Hepatocyte (in vitro differentiated cells): ENCODE results near the gene RUVBL2. TPM values are rescaled to one million over a fixed set of nuclear protein-coding genes. Genes with fewer than 3 reads are reported as not detected.
A peak's percentile ranks its signal among the peaks of the same experiment; 100 is the strongest.

Experiments
- DNase-seq: peaks from one replicate; pipeline ENCODE4 v3.0.0-alpha.2; 2016; ENCODE audit warnings: low spot score
- H2AFZ ChIP-seq: fragments of 200-600 bp; sonication (generic); 2 replicates; pipeline ENCODE4 v1.6.0; 2016; ENCODE audit warnings: antibody characterized with exemption, mild to moderate bottlenecking
- H3K27ac ChIP-seq: fragments of 200-600 bp; sonication (generic); 2 replicates; pipeline ENCODE4 v1.5.1; 2016; ENCODE audit warnings: mild to moderate bottlenecking
- H3K27me3 ChIP-seq: fragments of 200-600 bp; sonication (generic); 2 replicates; pipeline ENCODE4 v1.6.1; 2016
- H3K36me3 ChIP-seq: fragments of 200-600 bp; sonication (generic); replicated peaks from 2 replicates; pipeline ENCODE4 v1.5.1; 2016; ENCODE audit warnings: low read depth; ENCODE audit not compliant: insufficient read depth
- H3K4me1 ChIP-seq: fragments of 200-600 bp; sonication (generic); 2 replicates; pipeline ENCODE4 v1.5.1; 2016; ENCODE audit warnings: mild to moderate bottlenecking, moderate library complexity; ENCODE audit not compliant: insufficient read depth
- H3K4me2 ChIP-seq: fragments of 200-600 bp; sonication (generic); 2 replicates; pipeline ENCODE4 v1.6.0; 2016
- H3K4me3 ChIP-seq: fragments of 200-600 bp; sonication (generic); 2 replicates; pipeline ENCODE4 v1.5.1; 2016; ENCODE audit warnings: mild to moderate bottlenecking
- H3K79me2 ChIP-seq: fragments of 200-600 bp; sonication (generic); 2 replicates; pipeline ENCODE4 v1.6.0; 2017; ENCODE audit warnings: mild to moderate bottlenecking
- H3K9me2 ChIP-seq: fragments of 200-600 bp; sonication (generic); replicated peaks from 2 replicates; pipeline ENCODE4 v1.6.0; 2017; ENCODE audit warnings: mild to moderate bottlenecking; ENCODE audit not compliant: insufficient read depth
- H3K9me3 ChIP-seq: fragments of 200-600 bp; sonication (generic); 2 replicates; pipeline ENCODE4 v1.5.1; 2016; ENCODE audit warnings: low read depth, mild to moderate bottlenecking
- H4K20me1 ChIP-seq: fragments of 200-600 bp; sonication (generic); 2 replicates; pipeline ENCODE4 v1.6.0; 2016; ENCODE audit warnings: mild to moderate bottlenecking; ENCODE audit not compliant: insufficient read depth, poor library complexity, severe bottlenecking
- EZH2 ChIP-seq: fragments of 200-600 bp; sonication (generic); IDR thresholded peaks from 2 replicates; pipeline ENCODE4 v1.6.1; 2016; ENCODE audit warnings: antibody characterized with exemption, mild to moderate bottlenecking, borderline replicate concordance
- EZH2phosphoT487 ChIP-seq: fragments of 200-600 bp; sonication (generic); IDR thresholded peaks from one replicate; pipeline ENCODE4 v1.6.1; 2018; ENCODE audit warnings: antibody characterized with exemption, mild to moderate bottlenecking, low read depth, moderate library complexity; ENCODE audit not compliant: unreplicated experiment, severe bottlenecking
- WGBS: methylation state at CpG from one replicate; pipeline ENCODE4 v1.1.6; 2016; ENCODE audit warnings: low lambda C conversion rate; ENCODE audit errors: missing lambda C conversion rate; 5-methylcytosine and 5-hydroxymethylcytosine counted together
- polyA plus RNA-seq: library from polyadenylated mRNA; unstranded; fragments of >200 nt; fragmentation: Nextera tagmentation; extraction: Ambion mirVana; gene quantifications from 2 replicates; pipeline ENCODE4 v1.2.1, GENCODE V29; 2016
- total RNA-seq: library from RNA; depleted of rRNA; stranded (reverse); fragments of >200 nt; gene quantifications from 2 replicates; pipeline ENCODE4 v1.2.3, GENCODE V29; 2014
- TF ChIP-seq, protein P1 (sequence below): fragments of 200-600 bp; sonication (generic); IDR thresholded peaks from 2 replicates; pipeline ENCODE4 v1.5.1; 2016; ENCODE audit warnings: antibody characterized with exemption, mild to moderate bottlenecking; ENCODE audit not compliant: poor library complexity

RUVBL2 gene
- total and polyA plus RNA-seq, 2 experiments from 2014 or later, result 72.1 to 84.9 TPM

- peak overlapping the region; percentile 72 for H3K27ac ChIP-seq
- H3K4me1 ChIP-seq, result peaks cover 18% of the 10 kb centered on the region
- peaks cover 4% of the 10 kb centered on the region for H4K20me1 ChIP-seq
- H3K79me2 ChIP-seq, result peaks cover 72% of the 10 kb centered on the region
- H2AFZ ChIP-seq, result peak overlapping the region; percentile 17
- no peaks in the 10 kb centered on the region for H3K36me3 ChIP-seq
- DNase-seq, result no peak
- H3K4me3 ChIP-seq, result peak overlapping the region; percentile 27
- H3K27me3 ChIP-seq, result no peaks in the 10 kb centered on the region
- peak overlapping the region; percentile 92 for H3K4me2 ChIP-seq
- H3K9me3 ChIP-seq, result no peaks in the 10 kb centered on the region
- H3K9me2 ChIP-seq, result no peaks in the 10 kb centered on the region
- 6% methylated on average over 11 of the region's 13 CpGs for WGBS
- TF ChIP-seq EZH2phosphoT487, result no peak
- TF ChIP-seq EZH2, result no peak
- TF ChIP-seq, protein P1, sequence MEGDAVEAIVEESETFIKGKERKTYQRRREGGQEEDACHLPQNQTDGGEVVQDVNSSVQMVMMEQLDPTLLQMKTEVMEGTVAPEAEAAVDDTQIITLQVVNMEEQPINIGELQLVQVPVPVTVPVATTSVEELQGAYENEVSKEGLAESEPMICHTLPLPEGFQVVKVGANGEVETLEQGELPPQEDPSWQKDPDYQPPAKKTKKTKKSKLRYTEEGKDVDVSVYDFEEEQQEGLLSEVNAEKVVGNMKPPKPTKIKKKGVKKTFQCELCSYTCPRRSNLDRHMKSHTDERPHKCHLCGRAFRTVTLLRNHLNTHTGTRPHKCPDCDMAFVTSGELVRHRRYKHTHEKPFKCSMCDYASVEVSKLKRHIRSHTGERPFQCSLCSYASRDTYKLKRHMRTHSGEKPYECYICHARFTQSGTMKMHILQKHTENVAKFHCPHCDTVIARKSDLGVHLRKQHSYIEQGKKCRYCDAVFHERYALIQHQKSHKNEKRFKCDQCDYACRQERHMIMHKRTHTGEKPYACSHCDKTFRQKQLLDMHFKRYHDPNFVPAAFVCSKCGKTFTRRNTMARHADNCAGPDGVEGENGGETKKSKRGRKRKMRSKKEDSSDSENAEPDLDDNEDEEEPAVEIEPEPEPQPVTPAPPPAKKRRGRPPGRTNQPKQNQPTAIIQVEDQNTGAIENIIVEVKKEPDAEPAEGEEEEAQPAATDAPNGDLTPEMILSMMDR, result no peak
These were observed 324 bp downstream of the RUVBL2 start for GRCh38 chr19:48994035-48994386.

- H3K9me3 ChIP-seq, result no peaks in the 10 kb centered on the region
- TF ChIP-seq EZH2phosphoT487, result no peak
- TF ChIP-seq, protein P1, result peak; percentile 32
- no peak overlapping the region for H2AFZ ChIP-seq
- no peak overlapping the region for H3K4me3 ChIP-seq
- no peaks in the 10 kb centered on the region for H4K20me1 ChIP-seq
- H3K27me3 ChIP-seq, result no peaks in the 10 kb centered on the region
- H3K27ac ChIP-seq, result no peak overlapping the region
- no peaks in the 10 kb centered on the region for H3K9me2 ChIP-seq
- H3K36me3 ChIP-seq, result no peaks in the 10 kb centered on the region
- H3K79me2 ChIP-seq, result peaks cover 43% of the 10 kb centered on the region
- peak; percentile 74 for DNase-seq
- 70% methylated on average over 5 of the region's 5 CpGs for WGBS
- no peak overlapping the region for H3K4me2 ChIP-seq
- H3K4me1 ChIP-seq, result peaks cover 7% of the 10 kb centered on the region
These were observed 4.3 kb downstream of the RUVBL2 start for GRCh38 chr19:48997972-48998371.

DNA sequence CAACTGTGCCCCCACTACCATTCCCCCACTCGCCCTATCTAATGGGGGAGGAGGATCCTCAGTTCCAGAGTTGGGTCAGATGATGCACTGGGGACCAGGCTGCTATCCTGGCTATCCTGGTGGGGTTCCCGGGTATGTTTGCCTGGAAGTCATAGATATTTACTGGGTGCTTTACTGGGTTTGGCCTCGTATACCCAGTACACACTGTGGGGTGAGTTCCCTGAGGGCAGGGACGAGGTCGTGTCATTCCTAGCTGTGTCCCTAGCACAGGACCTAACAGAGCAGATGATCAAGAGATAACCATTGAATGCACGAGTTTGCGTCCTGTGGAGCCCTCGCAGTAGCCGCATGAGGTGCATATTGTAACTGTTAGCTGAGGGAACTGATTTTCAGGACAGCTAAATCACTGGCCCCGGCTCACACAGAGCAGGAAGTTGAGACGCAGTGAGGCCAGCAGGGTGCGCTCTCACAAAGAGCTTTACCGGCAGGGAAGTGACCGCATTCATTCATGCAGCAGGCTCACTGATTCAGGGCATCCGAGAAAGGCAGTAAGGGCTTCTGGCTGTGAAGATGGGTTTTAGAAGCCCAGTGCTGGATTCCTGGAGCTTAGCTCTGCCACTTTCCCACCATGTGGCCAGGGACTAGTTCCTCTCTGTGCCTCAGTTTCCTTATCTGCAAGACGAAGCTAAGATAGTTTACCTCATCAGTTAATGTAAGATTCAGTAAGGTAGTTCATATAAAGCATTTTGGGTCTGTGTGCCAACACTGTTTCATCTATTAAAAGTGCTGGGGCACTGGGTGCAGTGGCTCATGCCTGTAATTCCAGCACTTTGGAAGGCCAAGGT, 6.0 kb downstream of the RUVBL2 start:
- peaks cover 2% of the 10 kb centered on the region for H3K4me1 ChIP-seq
- no peaks in the 10 kb centered on the region for H3K9me2 ChIP-seq
- H3K9me3 ChIP-seq, result no peaks in the 10 kb centered on the region
- H3K79me2 ChIP-seq, result peaks cover 36% of the 10 kb centered on the region
- H3K4me2 ChIP-seq, result no peak overlapping the region
- H3K27me3 ChIP-seq, result no peaks in the 10 kb centered on the region
- no peak overlapping the region for H2AFZ ChIP-seq
- no peaks in the 10 kb centered on the region for H4K20me1 ChIP-seq
- peak; percentile 79 for DNase-seq
- no peak overlapping the region for H3K4me3 ChIP-seq
- 60% methylated on average over 16 of the region's 16 CpGs for WGBS
- TF ChIP-seq, protein P1, result peak; percentile 58
- TF ChIP-seq EZH2phosphoT487, result no peak
- no peak overlapping the region for H3K27ac ChIP-seq
- H3K36me3 ChIP-seq, result no peaks in the 10 kb centered on the region
